ENCODE data around the gene CLEC16A. TPM values are rescaled to one million over a fixed set of nuclear protein-coding genes. Genes with fewer than 3 reads are reported as not detected.

Gene CLEC16A
- total RNA-seq, 1 donor from 2014 or later, result 34.6 TPM

DNA sequence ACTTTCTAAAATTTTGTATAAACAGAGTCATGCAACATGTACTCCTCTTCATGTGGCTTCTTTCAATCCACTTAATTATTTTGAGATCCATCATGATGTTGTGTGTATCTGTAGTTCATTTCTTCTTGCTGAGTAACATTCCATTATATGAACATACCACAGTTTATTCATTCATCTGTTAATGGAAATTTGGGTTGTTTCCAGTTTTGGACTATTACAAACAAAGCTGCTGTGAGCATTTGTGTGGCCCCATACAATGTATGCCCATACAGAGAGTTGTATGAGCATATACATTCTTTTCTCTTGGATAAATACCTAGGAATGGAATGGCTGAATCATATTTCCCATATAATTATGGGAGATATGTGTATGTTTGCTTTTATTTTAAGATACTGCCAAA, 85.6 kb downstream of the CLEC16A start:
- Histone ChIP-seq H3K36me3 (peaks cover 41% of the 10 kb centered on the region), H3K27ac (no peak overlapping the region), H3K4me3 (no peak overlapping the region), H3K4me1 (peaks cover 19% of the 10 kb centered on the region), H3K9me3 (peaks cover 12% of the 10 kb centered on the region), H3K27me3 (ENCODE audit: low read depth) (no peaks in the 10 kb centered on the region)
- intact Hi-C loops (cut with DNase I), result no loop called here
- TF ChIP-seq CTCF (IDR thresholded peaks at IDR 0.05), result no peak
- no peak for DNase-seq
- ATAC-seq, result no peak

GRCh38 chr16:11030990-11031510, 86.7 kb downstream of the CLEC16A start:
- Histone ChIP-seq H3K36me3 (peaks cover 33% of the 10 kb centered on the region), H3K4me1 (peaks cover 19% of the 10 kb centered on the region), H3K9me3 (peaks cover 12% of the 10 kb centered on the region), H3K27me3 (ENCODE audit: low read depth) (no peaks in the 10 kb centered on the region), H3K27ac (no peak overlapping the region), H3K4me3 (no peak overlapping the region)
- no peak for TF ChIP-seq CTCF (IDR thresholded peaks at IDR 0.05)
- DNase-seq, result no peak
- intact Hi-C loops (cut with DNase I), result no loop called here
- ATAC-seq, result no peak

- DNase-seq (no peak), ATAC-seq (peak; percentile 5 to 17)
- peaks cover 32% of the 10 kb centered on the region for H3K36me3 ChIP-seq
- H3K4me1 ChIP-seq, result peaks cover 19% of the 10 kb centered on the region
- no peak for TF ChIP-seq CTCF (IDR thresholded peaks at IDR 0.05)
- no peaks in the 10 kb centered on the region for H3K27me3 ChIP-seq (ENCODE audit: low read depth)
- no peak overlapping the region for H3K4me3 ChIP-seq
- intact Hi-C loops (cut with DNase I), result no loop called here
- H3K27ac ChIP-seq, result no peak overlapping the region
- H3K9me3 ChIP-seq, result peaks cover 8% of the 10 kb centered on the region
Measured at GRCh38 chr16:11032000-11032921, 87.9 kb downstream of the CLEC16A start.

GRCh38 chr16:11032922-11033291, 88.5 kb downstream of the CLEC16A start:
- intact Hi-C loops (cut with DNase I), result no loop called here
- ATAC-seq (peak; percentile 32 to 57), DNase-seq (no peak)
- Histone ChIP-seq H3K27ac (no peak overlapping the region), H3K4me3 (no peak overlapping the region), H3K9me3 (peaks cover 7% of the 10 kb centered on the region), H3K27me3 (ENCODE audit: low read depth) (no peaks in the 10 kb centered on the region), H3K4me1 (peaks cover 19% of the 10 kb centered on the region), H3K36me3 (peaks cover 30% of the 10 kb centered on the region)
- no peak for TF ChIP-seq CTCF (IDR thresholded peaks at IDR 0.05)

- ATAC-seq (peak; percentile 7 to 14), DNase-seq (no peak)
- Histone ChIP-seq H3K27me3 (ENCODE audit: low read depth) (no peaks in the 10 kb centered on the region), H3K9me3 (no peaks in the 10 kb centered on the region), H3K4me1 (peaks cover 19% of the 10 kb centered on the region), H3K27ac (peak overlapping the region; percentile 55), H3K4me3 (no peak overlapping the region), H3K36me3 (peaks cover 35% of the 10 kb centered on the region)
- no peak for TF ChIP-seq CTCF (IDR thresholded peaks at IDR 0.05)
- intact Hi-C loops (cut with DNase I), result no loop called here
Measured at GRCh38 chr16:11033629-11034420, 89.5 kb downstream of the CLEC16A start.

Data from lower lobe of right lung (tissue), 2 donors.